Measurements from ENCODE around the gene ARRB2.

ARRB2 gene

DNA sequence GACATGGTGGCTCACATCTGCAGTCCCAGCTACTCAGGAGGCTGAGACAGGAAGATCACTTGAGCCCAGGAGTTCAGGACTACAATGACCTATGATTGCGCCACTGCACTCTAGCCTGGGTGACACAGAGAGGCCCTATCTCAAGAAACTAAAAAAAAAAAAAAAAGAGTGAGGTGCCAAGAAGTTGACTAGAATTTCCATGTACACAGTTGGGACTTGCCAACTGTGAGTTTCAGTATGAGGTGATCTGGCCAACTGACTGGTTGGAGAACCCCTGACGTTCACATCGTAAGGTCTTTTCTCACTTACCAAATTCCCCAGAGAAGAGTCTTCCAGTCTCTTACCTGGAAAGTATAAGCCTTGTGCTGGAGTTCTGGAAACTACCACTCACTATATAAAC is 17.7 kb downstream of the ARRB2 start:
- no peak for DNase-seq (ENCODE audit: low read depth)

DNA sequence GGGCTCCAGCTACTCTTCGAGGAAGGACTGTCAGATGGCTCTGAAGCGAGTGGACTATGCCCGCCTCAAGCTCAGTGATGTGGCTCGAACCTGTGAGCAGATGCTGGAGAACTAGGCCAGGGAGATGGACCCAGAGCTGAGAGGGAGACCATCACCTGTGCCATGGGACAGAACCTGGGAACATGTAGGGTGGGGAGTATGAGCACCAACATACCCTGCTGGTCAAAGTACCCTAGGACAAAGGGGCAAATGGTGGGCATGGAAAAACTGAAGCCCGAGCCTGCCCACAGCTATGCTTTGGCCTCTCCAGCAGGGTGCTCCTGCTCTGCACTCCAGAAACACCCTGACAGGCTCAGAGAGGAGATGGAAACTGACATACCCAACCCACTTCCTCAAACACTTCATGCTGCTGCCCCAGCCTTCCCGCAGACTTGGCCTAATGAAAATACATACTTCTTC is 22.7 kb downstream of the ARRB2 start:
- no peak for DNase-seq (ENCODE audit: low read depth)

DNA sequence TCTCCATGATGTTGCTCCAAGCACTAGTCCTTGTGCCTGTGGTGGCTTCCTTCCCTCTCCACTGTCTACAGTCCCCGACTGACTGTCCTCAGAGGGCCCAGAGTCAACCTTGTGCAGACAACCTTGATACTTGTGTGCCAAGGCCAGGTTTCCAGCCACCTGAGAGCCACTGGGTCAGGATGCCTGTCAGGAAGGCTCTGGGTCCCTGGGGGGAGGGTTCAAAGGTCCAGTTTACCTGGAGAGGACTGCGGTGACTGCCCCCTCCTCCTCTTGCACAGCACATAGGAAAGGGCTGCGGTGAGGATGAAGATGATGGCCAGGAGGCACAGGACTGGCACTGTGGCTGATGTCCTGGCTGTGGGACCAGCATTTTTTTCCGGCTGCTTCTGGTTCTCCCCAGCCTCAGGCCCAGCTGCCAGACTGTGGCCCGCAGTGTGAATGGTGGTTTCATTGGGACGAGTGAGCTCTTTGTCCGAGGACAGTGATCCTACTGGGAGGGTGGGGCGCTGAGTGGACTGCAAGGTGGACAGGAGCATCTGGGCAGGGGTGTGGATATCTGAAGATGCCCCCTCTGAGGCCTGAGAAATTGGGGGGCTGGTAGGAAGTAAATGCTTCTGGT is 24.5 kb downstream of the ARRB2 start:
- DNase-seq (ENCODE audit: low read depth) = no peak

DNA sequence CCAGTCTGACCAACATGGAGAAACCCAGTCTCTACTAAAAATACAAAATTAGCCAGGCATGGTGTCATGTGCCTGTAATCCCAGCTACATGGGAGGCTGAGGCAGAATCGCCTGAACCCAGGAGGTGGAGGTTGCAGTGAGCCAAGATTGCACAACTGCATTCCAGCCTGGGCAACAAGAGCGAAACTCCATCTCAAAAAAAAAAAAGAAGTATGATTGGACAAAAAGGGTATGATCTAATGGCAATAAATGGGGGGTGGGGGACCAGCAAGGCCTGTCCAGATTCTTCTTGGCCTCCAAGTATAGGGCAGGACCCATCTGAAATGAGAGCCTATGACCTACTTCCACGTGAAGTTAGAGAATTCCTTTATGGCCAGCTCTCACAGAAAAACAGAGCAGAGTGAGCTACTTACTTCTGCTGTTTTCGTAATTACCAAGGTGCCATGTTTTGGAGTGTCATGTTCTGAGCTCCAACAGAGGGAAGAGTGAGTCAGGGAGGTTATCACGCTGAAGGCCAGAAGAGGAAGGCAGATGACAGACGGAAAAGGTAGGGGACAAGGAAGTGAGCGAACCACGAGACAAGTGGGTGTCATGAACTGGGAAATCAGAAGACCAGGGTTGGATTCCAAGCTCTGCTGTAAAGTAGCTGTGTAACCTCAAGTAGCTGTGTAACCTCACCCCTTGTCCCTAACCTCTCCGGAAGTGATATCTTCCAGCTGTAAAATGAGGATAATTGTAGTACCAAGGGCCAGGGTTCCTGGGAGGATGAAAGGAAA is 25.6 kb downstream of the ARRB2 start:
- peak; percentile 16 for DNase-seq (ENCODE audit: low read depth)

DNA sequence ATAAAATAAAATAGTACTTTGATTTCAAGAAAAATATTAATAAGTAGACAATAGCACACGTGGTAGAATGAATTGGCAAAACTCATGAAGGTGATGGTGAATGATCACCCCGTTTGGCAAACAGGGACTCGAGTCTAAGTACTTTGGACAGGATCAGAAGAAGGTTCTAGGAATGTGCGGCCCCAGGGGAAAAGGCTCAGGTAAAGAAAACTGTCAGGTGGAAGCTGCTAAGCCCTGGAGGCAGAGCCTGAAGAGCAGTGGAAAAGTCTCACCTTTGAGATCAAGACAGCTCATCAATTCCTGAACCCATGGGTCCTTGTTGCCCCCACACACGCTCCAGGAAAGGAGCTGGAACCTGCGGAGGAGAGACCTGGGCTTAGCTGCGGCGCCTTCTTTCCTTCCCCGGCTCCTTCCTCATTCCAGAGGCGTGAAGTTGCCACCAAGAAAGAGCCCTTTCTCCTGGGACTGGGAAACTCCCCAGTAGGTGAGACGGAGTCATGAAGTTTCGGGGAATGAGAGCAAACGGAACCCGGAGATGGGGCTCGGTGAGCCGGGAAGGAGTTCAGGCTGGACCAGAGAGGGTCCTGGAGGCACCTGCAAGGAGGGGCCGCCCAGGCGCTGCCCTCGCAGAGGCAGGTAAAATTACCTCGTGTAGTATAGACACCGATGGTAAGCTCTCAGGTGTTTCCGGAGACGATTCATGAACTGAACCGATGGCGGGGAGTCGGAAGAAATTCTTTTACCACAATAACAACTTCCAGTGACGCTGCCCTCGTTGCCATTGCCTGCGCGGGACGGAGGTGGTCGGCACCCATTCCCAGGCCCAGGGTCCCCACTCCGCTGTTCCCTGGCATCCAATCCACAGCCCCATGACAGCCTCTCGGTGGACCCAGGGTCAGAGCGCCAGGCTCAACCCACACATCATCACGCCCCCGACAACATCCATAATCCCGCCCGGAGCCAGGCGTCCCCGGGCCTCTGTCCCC is 28.0 kb downstream of the ARRB2 start:
- DNase-seq (ENCODE audit: low read depth) = no peak

DNA sequence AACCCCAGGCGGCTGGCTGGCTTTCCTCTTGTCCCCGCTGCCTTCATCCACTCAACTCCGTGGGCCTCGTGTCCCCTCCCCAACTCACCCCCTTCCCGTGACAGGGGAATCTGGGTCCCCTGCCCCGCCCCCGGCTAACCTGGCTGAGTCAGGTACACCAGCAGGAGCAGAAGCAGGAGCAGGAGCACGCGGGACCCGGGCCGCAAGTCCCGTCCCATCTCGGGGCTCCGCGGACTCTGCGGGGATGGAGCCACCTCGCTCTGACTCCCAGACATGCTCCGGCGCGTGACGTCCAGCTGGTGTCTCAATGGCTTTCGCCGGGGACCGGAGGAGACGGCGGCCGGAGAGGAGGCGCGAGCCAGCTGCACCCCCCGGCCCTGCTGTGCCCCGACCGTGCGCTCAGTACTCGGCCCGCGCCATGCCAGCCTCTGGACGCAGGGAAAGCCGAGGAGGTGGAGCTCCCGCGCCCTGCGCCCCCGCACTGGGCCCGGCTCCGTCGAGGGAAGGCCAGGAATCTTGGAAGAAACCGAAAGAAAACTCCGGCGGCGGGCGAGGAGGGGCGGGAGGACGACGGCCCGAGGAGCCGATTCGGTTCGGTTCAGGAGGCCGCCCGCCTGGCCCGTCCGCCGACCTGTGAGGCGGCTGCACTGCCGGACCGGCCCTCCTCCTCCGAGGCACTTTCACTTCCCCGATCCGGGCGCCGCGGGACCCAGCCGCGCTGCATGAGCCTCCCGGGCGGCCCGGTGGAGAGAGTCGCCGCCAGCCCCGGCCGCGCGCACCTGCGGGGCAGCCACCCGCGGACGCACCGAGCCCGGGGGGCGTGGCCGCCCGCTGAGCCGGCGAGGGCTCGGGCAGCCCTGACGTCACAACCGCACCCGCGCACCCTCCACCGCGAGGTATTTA is 28.9 kb downstream of the ARRB2 start, which contains the start of the genes CXCL16 and ZMYND15:
Gene CXCL16, minus strand, starts transcription at position 807 of the 903 bp plus-strand sequence. Its CDS starts 589 bp downstream, at position 218.
Gene ZMYND15, plus strand, starts transcription at position 712 of the 903 bp plus-strand sequence. CDS start 716 bp downstream, outside the sequence.
- DNase-seq (ENCODE audit: low read depth) = peak; percentile 36

DNA sequence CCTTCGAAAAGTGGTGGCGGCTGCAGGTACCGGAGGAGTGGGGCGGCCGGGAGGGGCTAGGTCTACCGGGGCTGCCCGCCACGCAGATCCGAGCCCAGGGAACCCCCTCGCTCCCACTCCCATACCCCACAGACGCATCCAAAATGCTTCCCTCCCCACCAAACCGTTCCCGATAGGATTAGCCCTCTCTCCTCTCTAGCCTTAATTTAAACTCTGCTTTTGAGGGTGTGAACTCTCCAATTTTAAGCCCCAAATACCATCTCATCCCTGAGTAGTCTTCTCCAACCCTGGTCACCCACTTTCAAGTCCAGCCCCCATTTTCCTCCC is 29.6 kb downstream of the ARRB2 start:
- no peak for DNase-seq (ENCODE audit: low read depth)

DNA sequence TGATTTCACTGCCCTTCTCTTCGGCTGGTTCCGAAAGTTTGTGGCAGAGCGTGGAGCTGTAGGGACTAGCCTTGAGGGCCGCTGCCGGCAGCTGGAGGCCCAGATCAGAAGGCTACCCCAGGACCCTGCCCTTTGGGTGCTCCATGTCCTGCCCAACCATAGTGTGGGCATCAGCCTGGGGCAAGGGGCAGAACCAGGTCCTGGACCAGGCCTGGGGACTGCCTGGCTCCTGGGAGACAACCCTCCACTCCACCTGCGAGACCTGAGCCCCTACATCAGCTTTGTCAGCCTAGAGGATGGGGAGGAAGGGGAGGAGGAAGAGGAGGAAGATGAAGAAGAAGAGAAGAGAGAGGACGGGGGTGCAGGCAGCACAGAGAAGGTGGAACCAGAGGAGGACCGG is 30.2 kb downstream of the ARRB2 start:
- DNase-seq (ENCODE audit: low read depth) = no peak

DNA sequence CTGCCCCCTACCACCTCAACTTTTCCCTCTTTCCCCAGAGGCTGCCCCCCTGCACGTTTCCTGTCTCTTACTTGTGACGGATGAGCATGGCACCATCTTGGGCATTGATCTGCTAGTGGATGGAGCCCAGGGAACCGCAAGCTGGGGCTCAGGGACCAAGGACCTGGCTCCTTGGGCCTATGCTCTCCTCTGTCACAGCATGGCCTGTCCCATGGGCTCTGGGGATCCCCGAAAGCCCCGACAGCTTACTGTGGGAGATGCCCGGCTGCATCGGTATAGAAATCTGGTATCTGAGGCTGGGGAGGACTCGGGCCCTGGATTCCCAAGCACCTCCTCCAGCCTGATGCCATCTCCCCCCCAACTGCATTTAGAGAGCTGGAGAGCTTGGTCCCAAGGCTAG is 31.1 kb downstream of the ARRB2 start:
- DNase-seq (ENCODE audit: low read depth) = no peak

DNA sequence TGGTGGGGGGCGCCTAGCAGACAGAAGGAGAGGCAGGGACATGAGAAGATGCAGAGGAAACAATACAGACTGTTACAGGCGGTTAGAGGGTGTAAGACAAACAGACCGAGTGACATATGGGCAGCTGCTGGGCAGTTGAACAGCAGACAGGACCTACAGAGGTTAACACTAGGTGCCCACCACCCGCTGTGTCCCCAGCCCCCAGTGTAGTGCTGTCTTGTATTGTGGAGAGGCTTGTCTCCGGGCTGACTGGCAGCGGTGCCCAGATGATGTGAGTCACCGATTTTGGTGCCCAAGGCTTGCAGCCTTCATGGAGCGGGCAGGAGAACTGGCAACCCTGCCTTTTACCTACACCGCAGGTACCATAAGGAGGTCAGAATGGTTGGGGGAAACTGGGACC is 31.7 kb downstream of the ARRB2 start:
- no peak for DNase-seq (ENCODE audit: low read depth)

DNA sequence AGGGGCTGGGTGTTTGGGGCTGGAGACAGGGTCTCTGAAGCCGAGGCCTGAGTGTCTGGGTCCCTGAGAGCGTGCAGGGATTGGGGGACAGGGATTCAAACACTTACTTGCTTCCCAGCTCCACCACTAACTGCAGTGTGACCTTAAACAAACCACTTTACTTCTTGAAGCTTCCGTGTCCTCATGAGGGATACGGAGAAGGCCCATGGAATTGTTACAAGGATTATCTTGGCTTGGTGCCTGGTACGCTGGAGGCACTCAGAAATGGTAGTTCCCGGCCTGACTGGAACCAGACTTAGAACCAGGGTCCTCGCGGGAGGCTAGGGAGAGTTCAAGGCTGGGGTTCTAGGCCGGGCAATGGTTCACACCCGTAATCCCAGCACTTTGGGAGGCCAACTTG is 32.2 kb downstream of the ARRB2 start:
- no peak for DNase-seq (ENCODE audit: low read depth)

DNA sequence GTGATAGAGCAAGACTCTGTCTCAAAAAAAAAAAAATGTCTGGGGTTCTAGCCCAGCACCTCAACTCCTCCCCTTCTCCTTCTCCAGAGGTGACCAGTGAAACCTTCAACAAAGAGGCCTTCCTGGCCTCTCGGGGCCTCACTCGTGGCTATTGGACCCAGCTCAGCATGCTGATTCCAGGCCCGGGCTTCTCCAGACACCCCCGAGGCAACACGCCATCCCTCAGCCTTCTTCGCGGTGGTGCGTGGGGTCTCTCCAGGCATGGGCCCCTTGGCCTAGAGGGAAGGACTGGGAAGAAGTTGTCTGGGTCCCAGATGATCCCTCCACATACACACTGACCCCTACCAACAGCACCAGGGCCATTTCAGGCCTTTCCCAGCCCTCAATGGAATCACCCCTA is 32.8 kb downstream of the ARRB2 start:
- no peak for DNase-seq (ENCODE audit: low read depth)

DNA sequence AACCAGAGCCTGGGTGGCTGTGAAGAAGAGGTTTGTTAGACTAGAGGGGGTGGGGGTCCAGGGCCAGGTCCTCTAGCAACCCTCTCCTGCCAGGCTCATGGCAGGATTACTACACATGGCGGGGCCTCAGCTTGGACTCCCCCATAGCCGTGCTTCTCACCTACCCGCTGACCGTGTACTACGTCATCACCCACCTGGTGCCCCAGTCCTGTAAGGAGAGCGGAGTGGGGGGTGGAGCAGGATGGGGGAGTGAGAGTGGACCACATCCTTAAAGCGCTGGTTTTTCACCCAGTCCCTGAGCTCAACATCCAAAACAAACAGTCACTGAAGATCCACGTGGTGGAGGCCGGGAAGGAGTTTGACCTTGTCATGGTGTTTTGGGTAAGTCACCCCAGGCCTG is 33.5 kb downstream of the ARRB2 start:
- no peak for DNase-seq (ENCODE audit: low read depth)

DNA sequence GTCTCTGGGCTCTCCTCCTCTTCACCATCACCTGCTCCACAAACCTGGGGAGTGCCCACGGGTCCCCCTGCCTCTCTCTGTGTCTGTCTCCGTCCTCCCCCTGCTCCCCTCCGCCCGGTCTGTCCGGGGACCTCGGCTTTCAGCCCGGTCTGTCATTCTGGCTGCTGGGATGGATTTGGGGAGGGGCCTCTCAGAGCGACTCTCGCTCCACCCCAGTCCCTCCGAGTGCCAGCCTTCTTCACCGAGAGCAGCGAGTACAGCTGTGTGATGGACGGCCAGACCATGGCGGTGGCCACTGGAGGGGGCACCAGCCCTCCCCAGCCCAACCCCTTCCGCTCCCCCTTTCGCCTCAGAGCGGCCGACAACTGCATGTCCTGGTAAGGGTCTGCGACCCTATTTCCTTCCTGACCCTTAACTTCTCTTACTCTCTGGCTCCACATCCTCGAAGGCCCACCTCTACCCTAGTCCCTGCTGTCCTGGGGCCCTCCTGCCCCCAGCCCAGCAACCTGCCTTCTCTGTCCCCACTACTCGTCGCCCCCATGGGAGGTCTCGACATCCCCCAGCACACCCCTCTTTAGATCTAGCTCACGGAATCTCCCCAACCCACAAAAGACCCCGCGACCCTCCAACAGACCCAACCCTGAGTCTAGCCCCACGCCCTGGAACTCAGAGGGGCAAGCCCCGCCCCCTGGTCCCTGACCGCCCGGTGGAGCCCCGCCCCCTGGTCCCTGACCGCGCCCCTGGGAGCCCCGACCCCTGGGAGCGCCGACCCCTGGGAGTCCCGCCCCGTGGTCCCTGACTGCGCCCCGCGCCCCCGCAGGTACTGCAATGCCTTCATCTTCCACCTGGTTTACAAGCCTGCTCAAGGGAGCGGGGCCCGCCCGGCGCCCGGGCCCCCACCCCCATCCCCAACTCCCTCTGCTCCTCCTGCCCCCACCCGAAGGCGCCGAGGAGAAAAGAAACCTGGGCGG is 34.9 kb downstream of the ARRB2 start:
- no peak for DNase-seq (ENCODE audit: low read depth)

DNA sequence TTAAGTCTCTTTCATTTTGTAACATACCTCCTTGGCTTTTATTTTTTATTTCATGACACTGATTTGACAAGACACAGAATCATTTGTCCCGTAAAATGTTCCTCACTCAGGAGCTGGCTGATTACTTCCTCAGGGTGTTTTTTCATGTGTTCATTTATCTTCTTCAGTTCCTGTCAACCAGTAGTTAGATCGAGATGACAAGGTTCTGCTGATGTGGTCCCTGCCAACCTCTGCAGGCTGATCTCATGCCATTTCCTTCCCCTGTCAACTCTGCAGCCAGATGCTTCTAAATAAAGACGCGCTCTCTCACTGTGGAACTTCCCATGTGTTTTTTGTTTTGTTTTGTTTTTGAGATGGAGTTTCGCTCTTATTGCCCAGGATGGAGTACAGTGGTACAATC is 37.4 kb downstream of the ARRB2 start:
- no peak for DNase-seq (ENCODE audit: low read depth)

DNA sequence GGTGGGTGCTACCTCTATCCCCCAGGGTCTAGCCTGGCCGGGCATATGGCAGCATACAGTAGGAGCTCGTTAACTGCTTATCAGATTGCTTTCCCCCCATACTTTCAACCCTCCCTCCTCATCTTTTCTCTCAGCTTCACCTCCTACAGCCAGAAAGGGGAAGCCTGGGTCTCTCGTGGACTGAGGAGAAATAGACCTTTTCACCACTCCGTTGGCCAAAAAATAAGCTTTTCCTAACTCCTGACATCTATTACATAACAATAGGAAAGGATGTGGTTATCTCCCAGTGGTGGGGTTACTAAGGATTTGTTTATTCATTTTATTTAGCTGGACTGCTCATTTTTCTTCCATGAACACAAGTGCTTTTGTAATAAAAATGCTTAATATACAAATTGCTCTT is 38.3 kb downstream of the ARRB2 start:
- no peak for DNase-seq (ENCODE audit: low read depth)

DNA sequence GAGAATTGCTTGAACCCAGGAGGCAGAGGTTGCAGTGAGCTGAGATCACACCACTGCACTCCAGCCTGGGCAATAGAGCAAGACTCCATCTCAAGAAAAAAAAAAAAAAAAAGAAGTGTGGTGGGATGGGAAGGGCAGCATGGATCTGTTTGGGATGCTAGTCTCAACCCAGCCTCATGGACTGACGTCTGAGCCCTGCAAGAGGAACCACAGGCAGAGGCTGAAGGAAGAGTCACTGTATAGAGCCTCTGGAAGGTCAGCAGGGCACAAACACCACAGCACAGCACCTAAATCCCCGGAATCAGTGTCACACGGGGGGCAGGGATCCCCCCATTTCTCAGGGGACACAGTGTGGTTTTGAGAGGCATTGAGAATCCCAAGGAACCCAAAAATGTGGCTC is 40.2 kb downstream of the ARRB2 start:
- no peak for DNase-seq (ENCODE audit: low read depth)

DNA sequence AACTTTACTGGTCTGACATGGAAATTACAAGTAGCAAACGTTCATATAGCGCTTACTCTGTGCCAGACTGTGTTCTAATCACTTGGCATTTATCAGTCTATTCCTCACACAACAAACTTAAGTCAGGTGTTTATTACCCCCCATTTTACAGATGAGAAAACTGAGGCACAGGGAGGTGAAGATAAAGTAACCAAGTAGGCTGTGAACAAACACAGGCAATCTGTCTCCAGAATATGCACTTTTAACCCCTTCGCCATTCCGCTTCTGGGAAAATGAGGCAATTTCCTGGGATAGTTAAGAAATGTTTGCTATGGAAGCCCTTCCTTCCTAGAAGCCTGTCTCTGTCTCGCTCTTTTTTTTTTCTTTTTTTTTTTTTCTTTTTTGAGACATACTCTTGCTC is 41.5 kb downstream of the ARRB2 start:
- peak; percentile 26 for DNase-seq (ENCODE audit: low read depth)

DNA sequence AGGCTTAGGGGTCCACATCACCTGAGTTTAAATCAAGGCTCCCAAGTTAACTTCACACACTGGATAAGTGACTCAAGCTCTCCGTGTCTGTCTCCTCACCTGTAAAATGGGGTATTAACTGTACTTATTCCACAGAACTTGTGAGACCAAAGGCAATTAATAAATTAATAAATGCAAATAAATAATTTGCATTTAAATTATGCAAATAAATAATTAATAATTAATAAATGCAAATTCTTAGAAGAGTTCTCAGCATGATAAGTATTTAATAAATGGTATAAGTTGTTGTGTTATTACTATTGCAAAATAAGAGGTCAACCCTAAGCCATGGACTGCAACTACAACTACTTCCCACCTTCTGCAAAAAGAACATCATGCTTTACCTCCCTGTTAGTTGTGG is 43.0 kb downstream of the ARRB2 start:
- DNase-seq (ENCODE audit: low read depth) = no peak

DNA sequence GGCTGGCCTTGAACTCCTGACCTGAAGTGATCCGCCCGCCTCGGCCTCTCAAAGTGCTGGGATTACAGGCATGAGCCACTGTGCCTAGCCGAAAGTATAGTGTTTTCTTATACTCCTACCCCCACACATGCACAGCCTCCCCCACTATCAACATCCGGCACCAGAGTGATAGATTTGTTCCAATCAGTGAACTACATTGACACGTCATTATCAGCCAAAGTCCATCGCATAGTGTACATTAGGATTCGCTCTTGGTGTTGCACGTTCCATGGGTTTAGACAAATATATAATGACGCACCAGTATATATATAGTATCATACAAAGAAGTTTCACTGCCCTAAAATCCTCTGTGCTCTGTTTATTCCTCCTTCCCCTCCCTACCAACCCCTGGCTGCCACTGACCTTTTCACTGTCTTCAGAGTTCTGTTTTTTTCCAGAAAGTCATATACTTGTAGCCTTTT is 49.4 kb downstream of the ARRB2 start:
- no peak for DNase-seq (ENCODE audit: low read depth)
